Adipose tissue (tissue), 3 donors: ENCODE measurements around the gene CELA2A. TPM values are rescaled to one million over a fixed set of nuclear protein-coding genes. Genes with fewer than 3 reads are reported as not detected.
"Not testable (repeated sequence)": the region's sequence is repeated elsewhere in the genome, so short reads cannot be mapped to it uniquely, and the experiment has no call there.

ENCODE experiments used
- H3K27ac ChIP-seq: one replicate; pipeline ENCODE4 v1.5.1; 2013; ENCODE audit warnings: low read depth, low read length
- WGBS, 3 donors: extraction: QIAGEN DNeasy Blood & Tissue Kit; methylation state at CpG; one replicate each; pipeline ENCODE4 v1.1.7; 2013; 5-methylcytosine and 5-hydroxymethylcytosine counted together
- polyA plus RNA-seq, 3 donors: library from polyadenylated mRNA; stranded (reverse); fragments of 200-250 nt; gene quantifications; one replicate each; pipeline ENCODE4 v1.2.3, GENCODE V29; 2013
- donor health status: healthy with polysubstance abuse.
- donor health status: Bipolar disorder and iron deficiency.
- donor health status: healthy.

CELA2A gene
- polyA plus RNA-seq, 3 donors = 0.33 to 2,134 TPM; not detected in 1

- WGBS, 3 donors = 52 to 96% (median 95%) methylated on average over 11 of the region's 11 CpGs
- H3K27ac ChIP-seq = no peak overlapping the region
Measured at GRCh38 chr1:15423355-15424077, 33.0 kb upstream of the CELA2A start.

GRCh38 chr1:15424146-15424667 lies 32.3 kb upstream of the CELA2A start:
- 32 to 81% (median 76%) methylated on average over 13 of the region's 13 CpGs for WGBS, 3 donors
- no peak overlapping the region for H3K27ac ChIP-seq

- WGBS, 3 donors = 40 to 88% (median 74%) methylated on average over 5 of the region's 5 CpGs
- no peak overlapping the region for H3K27ac ChIP-seq
Measured at GRCh38 chr1:15424981-15425380, 31.6 kb upstream of the CELA2A start.

GRCh38 chr1:15425521-15425920 lies 31.0 kb upstream of the CELA2A start:
- WGBS, 3 donors = 88 to 98% (median 93%) methylated on average over 10 of the region's 10 CpGs
- no peak overlapping the region for H3K27ac ChIP-seq

- no peak overlapping the region for H3K27ac ChIP-seq
- WGBS, 3 donors = 58 to 87% (median 82%) methylated on average over 6 of the region's 6 CpGs
Measured at GRCh38 chr1:15425958-15426357, 30.6 kb upstream of the CELA2A start.

- WGBS, 3 donors = 57 to 69% (median 66%) methylated on average over 22 to 30 of the region's 30 CpGs
- H3K27ac ChIP-seq = no peak overlapping the region
Measured at GRCh38 chr1:15426492-15427279, 29.8 kb upstream of the CELA2A start.

GRCh38 chr1:15427280-15427666 lies 29.3 kb upstream of the CELA2A start:
- no peak overlapping the region for H3K27ac ChIP-seq
- WGBS, 3 donors = 61 to 73% (median 71%) methylated on average over 6 of the region's 6 CpGs

- H3K27ac ChIP-seq = not testable (repeated sequence)
- 84 to 88% (median 87%) methylated on average over 11 of the region's 11 CpGs for WGBS, 3 donors
Measured at GRCh38 chr1:15428252-15428651, 28.3 kb upstream of the CELA2A start.

GRCh38 chr1:15428815-15429435 lies 27.6 kb upstream of the CELA2A start:
- WGBS, 3 donors = 82 to 91% (median 87%) methylated on average over 15 to 18 of the region's 18 CpGs
- no peak overlapping the region for H3K27ac ChIP-seq

GRCh38 chr1:15429701-15430149 lies 26.8 kb upstream of the CELA2A start:
- no peak overlapping the region for H3K27ac ChIP-seq
- 60 to 75% (median 73%) methylated on average over 19 of the region's 19 CpGs for WGBS, 3 donors

- H3K27ac ChIP-seq = no peak overlapping the region
- WGBS, 3 donors = 38 to 62% (median 60%) methylated on average over 19 of the region's 19 CpGs
Measured at GRCh38 chr1:15430787-15431570, 25.6 kb upstream of the CELA2A start.

- 53 to 85% (median 83%) methylated on average over 4 of the region's 4 CpGs for WGBS, 3 donors
- no peak overlapping the region for H3K27ac ChIP-seq
Measured at GRCh38 chr1:15431571-15431948, 25.0 kb upstream of the CELA2A start.

- WGBS, 3 donors = 31 to 78% (median 63%) methylated on average over 9 of the region's 9 CpGs
- H3K27ac ChIP-seq = no peak overlapping the region
Measured at GRCh38 chr1:15432324-15432723, 24.2 kb upstream of the CELA2A start.

- H3K27ac ChIP-seq = no peak overlapping the region
- WGBS, 3 donors = 62 to 94% (median 87%) methylated on average over 9 of the region's 9 CpGs
Measured at GRCh38 chr1:15433471-15433870, 23.1 kb upstream of the CELA2A start.

GRCh38 chr1:15434739-15435138 lies 21.8 kb upstream of the CELA2A start:
- 34 to 60% (median 40%) methylated on average over 8 of the region's 8 CpGs for WGBS, 3 donors
- not testable (repeated sequence) for H3K27ac ChIP-seq

- WGBS, 3 donors = 77 to 94% (median 93%) methylated on average over 17 of the region's 17 CpGs
Measured at GRCh38 chr1:15435239-15436077, 21.1 kb upstream of the CELA2A start.

GRCh38 chr1:15436881-15437442 lies 19.6 kb upstream of the CELA2A start:
- WGBS, 3 donors = 76 to 96% (median 96%) methylated on average over 6 of the region's 6 CpGs

More at GRCh38 chr1:15435239-15436077, 21.1 kb upstream of the CELA2A start:
- H3K27ac ChIP-seq = no peak overlapping the region

More at GRCh38 chr1:15436881-15437442, 19.6 kb upstream of the CELA2A start:
- no peak overlapping the region for H3K27ac ChIP-seq
